ENCODE measurements around the gene KRTAP5-2. TPM values are rescaled to one million over a fixed set of nuclear protein-coding genes. Genes with fewer than 3 reads are reported as not detected.

KRTAP5-2 gene
- total and polyA plus RNA-seq, 2 of the 8 experiments (the other 6 are each of a cell fraction or from before 2014, with no cell fraction given): not detected

GRCh38 chr11:1639102-1639620 is 41.1 kb upstream of the KRTAP5-2 start:
- no peak overlapping the region for H3K4me2 ChIP-seq (ENCODE audit: insufficient read depth in 1 of 2, low read depth in 2 of 2, low read length in 2 of 2)
- H3K4me3 ChIP-seq (ENCODE audit: extremely low read depth in 1 of 4, insufficient read depth in 2 of 4, low read depth in 3 of 4, low read length in 4 of 4): no peak overlapping the region
- no peak overlapping the region for H2BK120ac ChIP-seq (replicated peaks; ENCODE audit: low read depth, low read length)
- H3K36me3 ChIP-seq (ENCODE audit: control insufficient read depth in 2 of 4, insufficient read depth in 4 of 4, low read length in 3 of 4): no peaks in the 10 kb centered on the region
- WGBS, 2 experiments (ENCODE audit: extremely low coverage in 1 of 2, insufficient coverage in 1 of 2, insufficient read length in 1 of 2, insufficient replicate concordance in 2 of 2, low coverage in 1 of 2, low lambda C conversion rate in 2 of 2, missing lambda C conversion rate in 1 of 2): 91% methylated on average over 15 of the region's 18 CpGs; no CpG with 5 or more reads in 1 of the 2 experiments
- no peaks in the 10 kb centered on the region; a peak in 1 of 7 replicates for H3K27me3 ChIP-seq (replicated peaks in 1 of 4; ENCODE audit: control insufficient read depth in 3 of 4, extremely low read depth in 1 of 4, insufficient read depth in 3 of 4, low read length in 3 of 4)
- no peaks in the 10 kb centered on the region; the same call in 1 of the 2 replicates for H3K23me2 ChIP-seq (ENCODE audit: low read depth, low read length)
- H2BK15ac ChIP-seq (ENCODE audit: low read length): no peak overlapping the region
- no peak overlapping the region for H3K4ac ChIP-seq (replicated peaks; ENCODE audit: insufficient read length, low read depth, low read length)
- H3K9me3 ChIP-seq (ENCODE audit: insufficient read depth in 2 of 2, low read depth in 1 of 2, low read length in 1 of 2): no peaks in the 10 kb centered on the region
- CTCF ChIA-PET (ENCODE audit: partially characterized antibody): interaction anchor here (0.7 to 4.9 kb wide), 31 partner anchors 8 to 518 kb away, joined by 3 to 47 read pairs (median 5); partner anchors contain the start of genes KRTAP5-3 and KRTAP5-5
- H2BK5ac ChIP-seq (ENCODE audit: low read depth, low read length): no peak overlapping the region
- no peak overlapping the region for H3K56ac ChIP-seq (replicated peaks; ENCODE audit: insufficient read length, low read depth, low read length)
- no peaks in the 10 kb centered on the region for H3K79me1 ChIP-seq (ENCODE audit: low read depth, low read length)
- H3K4me1 ChIP-seq (replicated peaks in 1 of 4; ENCODE audit: control insufficient read depth in 3 of 4, insufficient read depth in 4 of 4, low read length in 3 of 4): no peaks in the 10 kb centered on the region; a peak in 1 of 7 replicates
- H3K27ac ChIP-seq (ENCODE audit: low read depth, low read length): no peak overlapping the region
- no peak for TF ChIP-seq CREB1 (IDR thresholded peaks at IDR 0.05)
- no peak for TF ChIP-seq KDM1A (IDR thresholded peaks at IDR 0.05; ENCODE audit: borderline replicate concordance, low read length)
- TF ChIP-seq SAP30 (IDR thresholded peaks at IDR 0.05; ENCODE audit: insufficient read depth, insufficient replicate concordance, low read length): no peak
- no peak for TF ChIP-seq JUND (IDR thresholded peaks at IDR 0.05; ENCODE audit: low read length)
- no peak for TF ChIP-seq TAF7 (optimal IDR thresholded peaks at IDR 0.05; ENCODE audit: borderline replicate concordance, low read depth, low read length)
- TF ChIP-seq KDM4A (IDR thresholded peaks at IDR 0.05; ENCODE audit: low read depth, low read length, severe bottlenecking): no peak
- TF ChIP-seq CTCF (IDR thresholded peaks at IDR 0.05; ENCODE audit: control extremely low read depth in 1 of 3, insufficient read depth in 1 of 3, low read depth in 1 of 3, low read length in 3 of 3): no peak
- no peak overlapping the region for H4K8ac ChIP-seq (ENCODE audit: extremely low read depth, insufficient read depth, low read length)
- POLR2A ChIA-PET (ENCODE audit: partially characterized antibody): no interaction called here
- H2BK20ac ChIP-seq (ENCODE audit: low read length): no peak overlapping the region
- no peak for DNase-seq (ENCODE audit: low read depth in 1 of 2, low spot score in 2 of 2)
- no peak overlapping the region for H2AFZ ChIP-seq (ENCODE audit: low read length)
- H4K20me1 ChIP-seq (replicated peaks in 1 of 2; ENCODE audit: control insufficient read depth in 1 of 2, insufficient read depth in 2 of 2, low read length in 2 of 2): no peaks in the 10 kb centered on the region
- no peak overlapping the region for H3K23ac ChIP-seq (ENCODE audit: insufficient read length)
- no peak overlapping the region for H3K9ac ChIP-seq (replicated peaks in 1 of 4; ENCODE audit: extremely low read depth in 1 of 4, low read depth in 3 of 4, low read length in 3 of 4)
- H2AK5ac ChIP-seq (ENCODE audit: low read depth, low read length): no peak overlapping the region
- H3K79me2 ChIP-seq (ENCODE audit: control insufficient read depth in 1 of 2, insufficient read depth in 2 of 2, low read length in 2 of 2): no peaks in the 10 kb centered on the region
- H4K5ac ChIP-seq (ENCODE audit: insufficient read length, low read depth, low read length): no peak overlapping the region
- H4K91ac ChIP-seq (replicated peaks; ENCODE audit: insufficient read length, low read length): no peak overlapping the region
- no peak for FAIRE-seq
- H3K18ac ChIP-seq (ENCODE audit: extremely low read depth, low read length): no peak overlapping the region
- no peak overlapping the region for H2BK12ac ChIP-seq (ENCODE audit: low read depth, low read length)
- H3K14ac ChIP-seq (ENCODE audit: insufficient read length): no peak overlapping the region

All from H1 (cell line).